NCI-H748 (cell line): ENCODE results near the gene AKT1.

ENCODE experiments used
- DNase-seq: peaks from one replicate; lab custom pipeline; 2025; ENCODE audit not compliant: unreplicated experiment; lab: John Stamatoyannopoulos, UW

Gene AKT1

DNA sequence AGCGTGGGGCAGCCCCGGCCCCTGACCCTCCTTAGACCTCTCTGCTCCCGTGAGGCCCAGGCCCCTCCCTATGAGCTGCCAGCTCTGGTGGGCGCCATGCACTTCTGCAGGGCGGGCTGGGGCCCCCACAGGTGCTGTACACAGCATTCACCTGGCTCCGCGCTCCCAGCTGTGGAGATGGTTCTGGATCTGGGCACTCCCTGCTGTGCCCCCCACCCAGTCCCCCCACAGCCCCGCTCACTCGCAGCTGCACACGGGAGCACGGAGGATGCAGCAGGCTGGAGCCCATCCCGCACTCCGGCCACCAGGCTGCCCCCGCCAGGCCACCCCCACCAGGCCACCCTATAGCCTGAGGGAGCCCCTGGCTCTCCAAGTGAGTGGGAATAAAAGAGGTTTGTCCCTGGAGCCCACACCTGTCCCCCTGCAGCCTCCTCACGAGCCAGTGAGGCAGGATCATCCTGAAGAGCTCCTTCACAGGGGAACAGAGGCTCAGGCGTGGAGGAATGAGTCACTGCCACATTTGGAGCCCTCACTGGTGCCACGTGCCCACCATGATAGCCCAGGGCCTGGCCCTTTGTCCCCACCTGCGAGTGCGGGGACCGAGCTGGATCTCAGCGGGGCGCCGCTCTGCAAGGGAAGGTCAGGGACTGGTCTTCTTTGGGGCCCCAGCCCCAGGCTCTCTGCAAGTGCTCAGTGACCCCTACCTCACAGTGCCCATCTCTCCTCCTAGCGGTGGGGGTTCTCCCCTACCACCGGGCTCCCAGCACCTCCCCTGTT lies 69.6 kb downstream of the AKT1 start:
- no peak for DNase-seq

DNA sequence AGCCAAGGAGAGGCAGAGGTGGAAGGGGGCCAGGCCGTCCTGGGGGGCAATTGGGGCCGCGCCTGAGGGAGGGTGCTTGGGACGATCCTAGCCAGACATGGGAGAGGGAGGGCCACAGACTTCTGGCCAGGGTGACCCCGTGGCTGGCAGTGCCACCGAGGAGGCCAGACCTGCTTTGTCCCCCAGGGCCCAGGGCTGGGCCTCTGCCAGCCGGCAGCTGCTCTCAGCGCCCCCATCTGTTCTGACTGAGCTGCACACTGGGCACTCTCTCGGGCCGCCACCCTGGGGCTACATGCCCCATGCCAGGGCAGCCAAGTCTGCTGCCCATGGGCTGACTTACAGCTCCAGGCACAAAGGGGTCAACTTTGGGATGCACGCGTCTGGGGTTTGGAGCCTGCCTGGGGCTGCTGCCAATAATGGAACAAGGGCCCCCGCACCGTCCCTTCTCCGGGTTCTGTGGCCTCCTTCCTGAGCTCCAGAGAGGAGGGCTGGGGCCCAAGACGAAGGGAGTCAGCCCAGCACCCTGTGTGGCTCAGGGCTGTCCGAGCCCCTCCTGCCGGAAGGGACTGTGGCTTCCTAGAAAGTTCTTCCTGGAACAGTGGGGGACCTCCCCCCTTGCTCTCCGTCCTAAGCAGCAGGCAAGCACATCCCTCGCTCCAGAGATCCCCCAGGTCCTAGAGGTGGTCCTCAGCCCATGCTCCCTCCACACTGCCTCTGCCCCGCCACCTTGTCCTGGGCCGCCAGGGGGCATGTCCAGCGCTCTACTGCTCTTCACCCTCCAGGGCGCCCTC lies 70.4 kb downstream of the AKT1 start:
- DNase-seq = peak; percentile 38

DNA sequence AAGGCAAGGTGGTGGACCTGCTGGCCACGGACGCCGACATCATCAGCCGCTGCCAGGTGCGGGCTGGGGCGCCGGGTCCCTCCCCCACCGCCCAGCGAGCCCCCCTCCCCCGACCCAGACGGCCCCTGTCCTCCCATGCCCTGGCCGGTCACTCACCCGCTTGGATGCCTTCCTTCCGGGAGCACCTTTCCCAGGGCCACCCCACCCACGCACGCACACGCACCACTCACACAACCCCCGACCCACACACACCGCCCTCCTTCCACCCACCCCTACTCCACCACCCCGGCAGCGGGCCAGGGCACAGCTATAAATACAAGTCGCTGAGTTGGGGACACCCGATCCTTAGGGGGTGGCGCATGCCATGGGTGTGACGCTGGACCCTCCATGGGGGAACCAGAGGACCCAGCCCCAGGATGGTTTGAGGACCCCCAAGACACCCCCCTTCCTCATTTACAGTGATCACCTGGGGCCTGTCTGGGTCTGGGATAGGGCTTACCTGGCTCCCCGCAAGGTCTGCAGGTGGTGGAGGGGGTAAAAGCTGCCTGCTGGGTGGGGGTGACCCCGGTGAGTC lies 71.1 kb downstream of the AKT1 start:
- DNase-seq = no peak

DNA sequence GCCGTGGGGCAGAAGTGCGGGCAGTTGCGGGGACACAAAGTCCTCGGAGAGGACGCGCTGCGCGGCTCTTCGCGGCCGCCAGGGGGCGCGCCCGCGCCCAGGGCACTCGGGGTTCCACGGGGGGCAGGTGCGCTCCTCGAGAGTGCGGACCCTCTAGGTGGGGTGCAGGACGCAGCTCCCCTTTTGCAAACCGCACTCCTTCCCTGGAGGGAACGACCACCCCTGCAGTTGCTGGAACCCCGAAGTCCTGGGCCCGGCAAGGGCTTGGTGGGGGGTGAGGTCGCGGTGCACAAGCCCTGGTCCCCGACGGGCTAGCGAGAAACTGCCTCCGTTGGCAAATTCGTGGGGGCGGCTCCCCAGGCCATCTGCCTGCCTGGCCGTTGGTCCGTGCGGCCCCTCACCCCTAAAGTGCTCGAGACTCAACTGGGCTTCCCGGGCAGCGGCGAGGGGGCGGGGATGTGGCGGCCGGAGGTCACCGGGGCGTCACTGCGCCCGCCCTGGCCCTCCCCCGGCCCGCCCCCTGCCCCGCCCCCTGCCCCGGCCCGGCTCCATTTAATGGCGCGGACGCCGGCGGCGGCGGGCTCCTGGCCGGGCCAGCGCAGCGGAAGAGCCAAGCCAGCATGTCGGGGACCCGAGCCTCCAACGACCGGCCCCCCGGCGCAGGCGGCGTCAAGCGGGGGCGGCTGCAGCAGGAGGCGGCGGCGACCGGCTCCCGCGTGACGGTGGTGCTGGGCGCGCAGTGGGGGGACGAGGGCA lies 71.7 kb downstream of the AKT1 start, which contains the start of gene ADSS1:
ADSS1 (plus strand) TSS at position 579 of the 756 bp plus-strand sequence; CDS start at position 621, 42 bp downstream.
- peak; percentile 76 for DNase-seq

DNA sequence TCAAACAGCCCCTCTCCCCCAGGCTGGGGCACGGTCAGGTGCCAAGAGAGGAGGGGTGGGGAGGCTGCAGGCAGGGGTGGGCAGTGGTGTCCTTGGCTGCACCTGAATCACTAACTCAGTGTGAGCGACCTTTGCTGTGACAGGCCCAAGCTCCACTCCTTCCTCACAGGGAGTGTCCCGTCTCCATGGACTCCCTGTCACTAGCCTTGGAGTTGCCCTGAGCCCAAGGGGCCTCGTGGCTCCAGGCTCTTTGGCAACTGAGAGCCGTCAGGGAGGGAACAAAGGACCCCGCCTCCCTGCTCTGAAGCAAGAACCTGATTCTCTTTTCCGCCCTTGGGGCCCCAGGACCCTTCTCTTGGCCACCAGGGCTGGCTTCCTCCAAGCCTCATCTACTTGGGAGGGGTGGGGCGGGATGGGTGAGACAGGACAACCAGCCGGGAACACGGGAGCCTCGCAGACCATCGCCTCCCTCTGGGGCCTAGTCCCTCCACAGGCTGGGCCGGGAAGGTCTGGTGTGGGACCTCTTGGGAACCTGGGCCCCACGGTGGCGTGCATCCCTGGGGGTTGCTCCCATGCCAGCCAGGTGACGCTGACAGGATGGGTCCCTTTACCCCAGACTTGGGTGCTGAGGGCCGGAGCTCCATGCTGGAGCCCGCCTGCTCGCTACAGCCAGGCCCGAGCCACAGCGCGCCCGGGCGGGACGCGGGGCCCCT lies 72.5 kb downstream of the AKT1 start:
- DNase-seq = no peak

DNA sequence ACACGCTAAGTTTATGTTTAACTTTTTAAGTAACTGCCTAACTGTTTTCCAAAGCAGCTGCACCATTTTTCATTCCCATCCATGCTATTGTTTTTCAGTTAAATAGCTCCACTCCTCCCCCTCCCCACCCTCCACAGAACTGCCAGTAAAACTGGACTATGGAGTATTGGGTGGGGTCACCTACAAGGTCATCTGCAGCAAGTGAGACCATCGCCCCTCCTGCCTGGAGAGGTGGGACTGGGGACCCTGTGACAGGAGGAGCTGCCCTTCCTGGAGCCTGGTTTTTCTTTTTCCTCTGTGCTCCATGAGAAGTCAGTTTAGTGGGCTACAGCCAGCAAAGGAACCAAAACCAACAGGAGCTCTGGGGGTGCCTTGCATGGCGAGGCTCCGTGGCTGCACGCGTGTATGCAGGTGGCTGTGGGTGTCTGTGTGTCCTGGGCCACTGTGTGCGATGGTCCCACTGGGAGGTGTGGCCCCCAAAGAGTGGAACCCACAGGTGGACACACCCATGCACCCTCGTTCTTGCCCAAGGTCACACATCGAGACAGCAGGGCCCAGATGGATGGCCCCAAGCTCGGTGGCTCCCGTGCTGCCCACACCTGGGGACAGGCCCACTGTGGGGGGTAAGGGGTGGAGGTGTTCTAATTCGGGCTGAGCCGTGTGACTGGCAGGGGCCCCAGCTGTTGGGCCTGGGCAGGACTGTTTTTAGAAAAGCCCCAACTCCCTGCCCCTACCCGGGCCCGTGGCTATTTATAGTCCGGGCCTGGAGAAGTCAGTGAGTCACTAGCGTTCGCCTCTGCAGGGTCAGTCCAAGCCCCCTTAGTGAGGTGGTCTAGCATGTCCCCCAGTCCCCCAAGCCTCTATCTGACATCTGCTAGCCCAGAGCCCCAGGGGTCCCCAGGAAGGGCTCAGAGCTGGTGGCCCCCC lies 73.8 kb downstream of the AKT1 start:
- no peak for DNase-seq
